ENCODE results near the gene PILRA.
"Not testable (repeated sequence)": the region's sequence is repeated elsewhere in the genome, so short reads cannot be mapped to it uniquely, and the experiment has no call there.

The PILRA gene

GRCh38 chr7:100434297-100435144 lies 61.2 kb downstream of the PILRA start:
- DNase-seq (ENCODE audit: low spot score): no peak

- peak; percentile 34 for DNase-seq (ENCODE audit: low spot score)
Observed at GRCh38 chr7:100435401-100436304, 62.4 kb downstream of the PILRA start.

- DNase-seq (ENCODE audit: low spot score): no peak
Observed at GRCh38 chr7:100437150-100438100, 64.1 kb downstream of the PILRA start.

GRCh38 chr7:100438172-100438571 lies 64.9 kb downstream of the PILRA start:
- DNase-seq (ENCODE audit: low spot score): no peak

GRCh38 chr7:100438731-100439130 lies 65.4 kb downstream of the PILRA start:
- DNase-seq (ENCODE audit: low spot score): not testable (repeated sequence)

GRCh38 chr7:100439244-100439643 lies 66.0 kb downstream of the PILRA start:
- DNase-seq (ENCODE audit: low spot score): not testable (repeated sequence)

- DNase-seq (ENCODE audit: low spot score): no peak
Observed at GRCh38 chr7:100441641-100442535, 68.6 kb downstream of the PILRA start.

GRCh38 chr7:100443096-100443840 lies 70.0 kb downstream of the PILRA start:
- DNase-seq (ENCODE audit: low spot score): no peak

- DNase-seq (ENCODE audit: low spot score): no peak
Observed at GRCh38 chr7:100444311-100445278, 71.3 kb downstream of the PILRA start.

- no peak for DNase-seq (ENCODE audit: low spot score)
Observed at GRCh38 chr7:100446040-100446439, 72.8 kb downstream of the PILRA start.

GRCh38 chr7:100447363-100447762 lies 74.1 kb downstream of the PILRA start:
- not testable (repeated sequence) for DNase-seq (ENCODE audit: low spot score)

- no peak for DNase-seq (ENCODE audit: low spot score)
Observed at GRCh38 chr7:100449190-100449795, 76.0 kb downstream of the PILRA start.
